Adrenal gland (tissue), 12 donors: Measurements from ENCODE around the gene ORMDL1. TPM values are rescaled to one million over a fixed set of nuclear protein-coding genes. Genes with fewer than 3 reads are reported as not detected.

Experiments used
- DNase-seq, 7 donors: peaks; one replicate each; pipeline ENCODE4 v3.0.0-alpha.2; 2019 to 2020
- H3K27ac ChIP-seq, 5 donors: fragments of 200-600 bp; sonication (generic) in 4 of 5; 1 replicate in 3 of 5; 2 replicates in 2 of 5; pipeline versions ENCODE4 v1.5.1 to v1.8.0; 2016 to 2020; ENCODE audit warnings: mild to moderate bottlenecking in 1 of 5
- H3K27me3 ChIP-seq: fragments of 200-600 bp; 2 replicates; pipeline ENCODE4 v1.8.0; 2021
- H3K36me3 ChIP-seq, 2 donors: fragments of 200-600 bp; replicated peaks in 1 of 2; 1 replicate in 1 of 2; 2 replicates in 1 of 2; pipeline versions ENCODE4 v1.5.1 to v1.8.0; 2018 to 2022
- H3K4me1 ChIP-seq, 2 donors: fragments of 200-600 bp; replicated peaks in 1 of 2; 1 replicate in 1 of 2; 2 replicates in 1 of 2; pipeline versions ENCODE4 v1.5.1 to v1.8.0; 2018 to 2021
- H3K4me3 ChIP-seq, 4 donors: fragments of 200-600 bp; sonication (generic) in 3 of 4; one replicate each; pipeline ENCODE4 v1.5.1; 2016 to 2018
- H3K9me3 ChIP-seq, 3 donors: fragments of 200-600 bp; sonication (generic) in 1 of 3; replicated peaks in 1 of 3; 1 replicate in 2 of 3; 2 replicates in 1 of 3; pipeline versions ENCODE4 v1.5.1 to v1.8.0; 2016 to 2021
- CTCF ChIP-seq, 6 experiments: fragments of 450-650 bp in 4 of 6; fragments of 200-600 bp in 2 of 6; sonication (generic) in 1 of 6; IDR thresholded peaks; 1 replicate in 5 of 6; 2 replicates in 1 of 6; pipeline versions ENCODE4 v1.5.1 to v1.8.0; 2016 to 2021; ENCODE audit warnings: antibody characterized with exemption in 6 of 6, mild to moderate bottlenecking in 2 of 6, moderate library complexity in 1 of 6
- POLR2A ChIP-seq, 2 donors: fragments of 450-650 bp; IDR thresholded peaks; one replicate each; pipeline ENCODE4 v1.6.1; 2017; ENCODE audit warnings: antibody characterized with exemption in 2 of 2, mild to moderate bottlenecking in 2 of 2, moderate library complexity in 1 of 2
- WGBS, 4 donors: extraction: QIAGEN DNeasy Blood & Tissue Kit in 2 of 4; methylation state at CpG; one replicate each; pipeline versions ENCODE4 v1.1.5 to v1.1.7; 2013 to 2017; 5-methylcytosine and 5-hydroxymethylcytosine counted together
- intact Hi-C, 2 donors: fragments of 100-400 bp; cut with DNase I; formaldehyde crosslinking; loops; one replicate each; pipeline versions ENCODE4 v1.14.1 to v1.15.0; 2022 to 2023
- polyA plus RNA-seq, 3 donors: library from polyadenylated mRNA; stranded (reverse); fragments of 200-250 nt in 2 of 3; fragments of 350-450 nt in 1 of 3; fragmentation: Illumina TruSeq in 1 of 3; extraction: RNeasy Lipid Tissue Mini Kit (QIAGEN cat#74804) in 1 of 3; gene quantifications; one replicate each; pipeline ENCODE4 v1.2.3, GENCODE V29; 2013 to 2014
- total RNA-seq, 9 donors: library from RNA; depleted of rRNA in 4 of 9; stranded (reverse); fragments of >200 nt in 4 of 9; fragments of 120-200 nt in 1 of 9; fragmentation: NEBNext Ultra II Directional in 1 of 9; extraction: Animal tissue kit (Norgen Biotek cat#: 25700) in 1 of 9; gene quantifications; one replicate each; pipeline versions ENCODE4 v1.1.0 to v1.2.4, GENCODE V29; 2013 to 2023
- donor health status: healthy with polysubstance abuse.
- donor health status: Bipolar disorder and iron deficiency.
- donor health status: DM: yes; HTN: yes; CAD: no.
- donor health status: DM: no; HTN: no; CAD: no.
- donor health status: DM: no; HTN: no; CAD: no.
- donor health status: DM: yes; HTN: yes; CAD: no.

Gene ORMDL1
- total and polyA plus RNA-seq, 12 donors = 34.7 to 272 (median 59.4) TPM

GRCh38 chr2:189799531-189799930, 15.4 kb upstream of the ORMDL1 start:
- no peak for TF ChIP-seq POLR2A (IDR thresholded peaks at IDR 0.05)
- no peak for TF ChIP-seq CTCF (IDR thresholded peaks at IDR 0.05)
- Histone ChIP-seq H3K27me3 (no peaks in the 10 kb centered on the region), H3K27ac (peak overlapping the region in 3 of 5 donors; percentile 2 to 24 (median 13)), H3K4me1 (peaks cover 2 to 15% of the 10 kb centered on the region in 2 donors), H3K36me3 (peaks cover 0 to 12% of the 10 kb centered on the region in 2 donors), H3K9me3 (no peaks in the 10 kb centered on the region), H3K4me3 (no peak overlapping the region)
- intact Hi-C loops = no loop called here
- 46 to 71% (median 62%) methylated on average over 1 to 2 of the region's 2 CpGs for WGBS, 4 donors
- DNase-seq = peak in 3 of 7 donors; percentile 19 to 24 (median 24)

GRCh38 chr2:189799030-189799331, 14.8 kb upstream of the ORMDL1 start:
- intact Hi-C loops = no loop called here
- no peak for DNase-seq
- Histone ChIP-seq H3K36me3 (peaks cover 0 to 12% of the 10 kb centered on the region in 2 donors), H3K9me3 (no peaks in the 10 kb centered on the region), H3K4me3 (no peak overlapping the region), H3K27ac (peak overlapping the region in 2 of 5 donors; percentile 23 to 24), H3K27me3 (no peaks in the 10 kb centered on the region), H3K4me1 (peaks cover 2 to 15% of the 10 kb centered on the region in 2 donors)
- no peak for TF ChIP-seq POLR2A (IDR thresholded peaks at IDR 0.05)
- peak in 1 of 6 experiments; percentile 2 for TF ChIP-seq CTCF (IDR thresholded peaks at IDR 0.05)

GRCh38 chr2:189798312-189799029, 14.3 kb upstream of the ORMDL1 start:
- peaks cover 0 to 12% of the 10 kb centered on the region in 2 donors for H3K36me3 ChIP-seq
- peaks cover 2 to 15% of the 10 kb centered on the region in 2 donors for H3K4me1 ChIP-seq
- no peak overlapping the region for H3K4me3 ChIP-seq
- TF ChIP-seq POLR2A (IDR thresholded peaks at IDR 0.05) = no peak
- TF ChIP-seq CTCF (IDR thresholded peaks at IDR 0.05) = peak in 5 of 6 experiments; percentile 30 to 66 (median 49)
- H3K27ac ChIP-seq = peak overlapping the region in 2 of 5 donors; percentile 18 to 23
- no peaks in the 10 kb centered on the region for H3K9me3 ChIP-seq
- intact Hi-C loops = no loop called here
- no peak for DNase-seq
- H3K27me3 ChIP-seq = no peaks in the 10 kb centered on the region
- WGBS, 4 donors = 57 to 74% (median 69%) methylated on average over 4 of the region's 4 CpGs

GRCh38 chr2:189797902-189798301, 13.8 kb upstream of the ORMDL1 start:
- no peak overlapping the region for H3K4me3 ChIP-seq
- no peaks in the 10 kb centered on the region for H3K27me3 ChIP-seq
- DNase-seq = no peak
- intact Hi-C loops = no loop called here
- peaks cover 2 to 15% of the 10 kb centered on the region in 2 donors for H3K4me1 ChIP-seq
- TF ChIP-seq CTCF (IDR thresholded peaks at IDR 0.05) = no peak
- TF ChIP-seq POLR2A (IDR thresholded peaks at IDR 0.05) = no peak
- H3K36me3 ChIP-seq = peaks cover 0 to 12% of the 10 kb centered on the region in 2 donors
- peak overlapping the region in 2 of 5 donors; percentile 23 to 54 for H3K27ac ChIP-seq
- 89 to 99% (median 91%) methylated on average over 6 of the region's 6 CpGs for WGBS, 4 donors
- H3K9me3 ChIP-seq = no peaks in the 10 kb centered on the region
